ENCODE data around the gene SH3D21. TPM values are rescaled to one million over a fixed set of nuclear protein-coding genes. Genes with fewer than 3 reads are reported as not detected.

SH3D21 gene
- total and polyA plus RNA-seq, 2 of the 8 experiments (the other 6 are each of a cell fraction or from before 2014, with no cell fraction given): 3.4 to 8.6 TPM

DNA sequence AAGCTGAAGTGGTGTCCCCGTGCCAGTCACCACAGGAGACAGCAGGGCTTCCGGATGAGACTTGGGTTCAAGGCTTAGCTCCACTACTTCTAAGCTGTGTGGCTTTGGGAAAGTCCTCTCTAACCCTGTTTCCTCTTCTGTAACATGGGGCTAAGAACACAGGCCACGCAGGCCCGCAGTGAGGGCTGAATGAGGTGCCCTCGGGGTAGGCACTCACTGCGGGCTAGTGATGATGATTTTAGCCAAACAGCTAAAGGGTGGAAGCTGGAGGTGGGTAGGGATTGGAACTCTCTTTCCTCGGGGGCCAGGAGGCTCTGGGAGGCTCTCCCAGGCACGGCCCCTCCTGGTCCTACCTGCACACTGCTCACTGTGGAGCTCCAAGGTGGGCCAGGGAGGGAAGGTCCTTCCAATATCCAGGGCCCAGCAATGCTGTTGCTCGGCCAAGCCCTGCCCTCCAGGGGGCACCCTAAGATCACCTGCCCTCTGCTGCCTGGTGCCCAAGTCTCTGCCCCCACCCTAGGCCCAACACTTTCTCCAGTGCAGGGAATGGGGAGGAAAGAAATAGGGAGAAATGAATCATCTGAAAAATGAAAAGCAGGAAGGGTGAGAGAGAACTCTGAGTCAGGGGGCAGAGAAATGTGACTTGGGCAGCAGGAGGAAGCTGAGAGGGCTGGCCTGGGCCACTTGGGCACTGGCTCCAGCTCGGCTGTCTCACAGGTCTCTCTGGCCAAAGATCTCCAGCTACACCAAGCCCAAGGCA lies 36.4 kb downstream of the SH3D21 start (continued):
- no peak for TF ChIP-seq TAF7 (optimal IDR thresholded peaks at IDR 0.05; ENCODE audit: borderline replicate concordance, low read depth, low read length)
- no peak for TF ChIP-seq SUZ12 (IDR thresholded peaks at IDR 0.05; ENCODE audit: low read length)
- no peak for TF ChIP-seq HDAC6 (IDR thresholded peaks at IDR 0.05; ENCODE audit: low read depth, low read length)
